Measurements from ENCODE around the gene FIS1. TPM values are rescaled to one million over a fixed set of nuclear protein-coding genes. Genes with fewer than 3 reads are reported as not detected.
"Not testable (repeated sequence)": the region's sequence is repeated elsewhere in the genome, so short reads cannot be mapped to it uniquely, and the experiment has no call there.

Gene FIS1
- total RNA-seq: 100 to 1,000 TPM; 249 to 491 (median 282) TPM
- 100 to 1,000 TPM; 204 to 361 TPM for polyA plus RNA-seq
- long read RNA-seq, donor 1, transcript FIS1-204 (4 exons, 745 nt): minor isoform, 9 of 191 reads
- long read RNA-seq, donor 1, transcript FIS1-201 (5 exons, 734 nt): major isoform, 174 of 191 reads
- long read RNA-seq, donor 1, partial matches to known transcripts: 2 of 191 reads
- long read RNA-seq, donor 1, other reads (novel, unspliced or antisense): 4 of 191 reads
- long read RNA-seq, donor 2, transcript FIS1-201 (5 exons, 734 nt): major isoform, 128 of 137 reads
- long read RNA-seq, donor 2, partial matches to known transcripts: 0 of 137 reads
- long read RNA-seq, donor 2, other reads (novel, unspliced or antisense): 6 of 137 reads
- long read RNA-seq, donor 3, transcript FIS1-201 (5 exons, 734 nt): major isoform, 71 of 85 reads
- long read RNA-seq, donor 3, transcript FIS1-204 (4 exons, 745 nt): minor isoform, 7 of 85 reads
- long read RNA-seq, donor 3, partial matches to known transcripts: 1 of 85 reads
- long read RNA-seq, donor 3, other reads (novel, unspliced or antisense): 1 of 85 reads

DNA sequence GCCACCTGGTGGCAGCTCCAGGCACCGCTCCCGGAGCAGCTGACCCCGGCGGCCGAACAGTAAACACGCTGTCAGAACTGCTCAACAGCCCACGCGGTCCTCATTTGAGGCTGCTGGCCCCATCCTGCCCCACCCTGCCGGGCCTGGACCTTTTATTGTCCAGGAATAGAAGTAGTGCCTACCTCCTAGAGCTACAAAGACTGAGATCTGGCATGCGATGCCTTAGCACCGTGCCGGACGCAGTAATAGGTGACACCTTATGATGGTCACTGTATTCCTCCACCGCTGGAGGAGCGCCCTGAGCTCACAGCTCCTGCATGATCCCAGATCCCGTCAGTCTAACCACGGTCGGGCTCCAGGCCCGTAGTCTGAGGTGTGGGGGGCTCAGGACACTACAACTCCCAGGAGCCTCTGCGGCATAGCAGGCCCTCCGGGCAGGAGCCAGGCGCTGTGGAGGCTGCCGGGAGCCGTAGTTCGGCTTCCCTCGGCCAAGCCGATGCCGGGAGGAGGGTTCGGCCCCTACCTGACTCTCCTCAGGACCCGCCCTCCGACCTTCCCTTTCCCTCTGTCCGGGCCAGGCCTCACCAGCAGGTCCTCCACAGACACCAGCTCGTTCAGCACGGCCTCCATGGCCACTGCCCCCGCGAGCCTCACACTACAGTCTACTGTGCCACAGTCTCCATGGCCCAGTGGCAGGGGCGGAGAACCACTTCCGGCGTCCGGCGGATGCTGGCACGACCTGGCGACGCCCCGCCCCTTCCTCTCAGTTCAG is at the start of gene FIS1:
Gene FIS1 (minus strand): TSS at position 707 of the 772 bp plus-strand sequence. CDS start 77 bp downstream, at position 630.
- peak; percentile 43 to 85 for TF ChIP-seq POLR2A (IDR thresholded peaks at IDR 0.05)
- TF ChIP-seq, protein P1, sequence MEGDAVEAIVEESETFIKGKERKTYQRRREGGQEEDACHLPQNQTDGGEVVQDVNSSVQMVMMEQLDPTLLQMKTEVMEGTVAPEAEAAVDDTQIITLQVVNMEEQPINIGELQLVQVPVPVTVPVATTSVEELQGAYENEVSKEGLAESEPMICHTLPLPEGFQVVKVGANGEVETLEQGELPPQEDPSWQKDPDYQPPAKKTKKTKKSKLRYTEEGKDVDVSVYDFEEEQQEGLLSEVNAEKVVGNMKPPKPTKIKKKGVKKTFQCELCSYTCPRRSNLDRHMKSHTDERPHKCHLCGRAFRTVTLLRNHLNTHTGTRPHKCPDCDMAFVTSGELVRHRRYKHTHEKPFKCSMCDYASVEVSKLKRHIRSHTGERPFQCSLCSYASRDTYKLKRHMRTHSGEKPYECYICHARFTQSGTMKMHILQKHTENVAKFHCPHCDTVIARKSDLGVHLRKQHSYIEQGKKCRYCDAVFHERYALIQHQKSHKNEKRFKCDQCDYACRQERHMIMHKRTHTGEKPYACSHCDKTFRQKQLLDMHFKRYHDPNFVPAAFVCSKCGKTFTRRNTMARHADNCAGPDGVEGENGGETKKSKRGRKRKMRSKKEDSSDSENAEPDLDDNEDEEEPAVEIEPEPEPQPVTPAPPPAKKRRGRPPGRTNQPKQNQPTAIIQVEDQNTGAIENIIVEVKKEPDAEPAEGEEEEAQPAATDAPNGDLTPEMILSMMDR (IDR thresholded peaks at IDR 0.05): peak in 11 of 12 donors; percentile 15 to 99 (median 93)
- H3K9me3 ChIP-seq: no peaks in the 10 kb centered on the region
- ATAC-seq (peak; percentile 98 to 99 (median 98)), DNase-seq (peak; percentile 94 to 97 (median 95))
- intact Hi-C loops (cut with DNase I): loop anchor here in 7 of 10 donors (1.0 to 10.0 kb wide), 5 partner anchors 8 to 360 kb away; partner anchors contain the start of genes PLOD3 (in 4 of the 7), ZNHIT1 (in 2 of the 7) and UFSP1 (in 1 of the 7)
- H3K36me3 ChIP-seq: peaks cover 0 to 51% (median 28%) of the 10 kb centered on the region in 9 donors
- H3K4me1 ChIP-seq: peaks cover 5 to 55% (median 37%) of the 10 kb centered on the region in 12 donors
- H3K27me3 ChIP-seq: no peaks in the 10 kb centered on the region
- peak within 1 kb of the TSS; percentile 66 to 95 (median 82) for H3K4me3 ChIP-seq
- H3K27ac ChIP-seq: peak within 1 kb of the TSS; percentile 84 to 99 (median 95)
- 0 to 2% (median 0%) methylated on average over 30 to 45 of the region's 45 CpGs for WGBS, 4 donors

DNA sequence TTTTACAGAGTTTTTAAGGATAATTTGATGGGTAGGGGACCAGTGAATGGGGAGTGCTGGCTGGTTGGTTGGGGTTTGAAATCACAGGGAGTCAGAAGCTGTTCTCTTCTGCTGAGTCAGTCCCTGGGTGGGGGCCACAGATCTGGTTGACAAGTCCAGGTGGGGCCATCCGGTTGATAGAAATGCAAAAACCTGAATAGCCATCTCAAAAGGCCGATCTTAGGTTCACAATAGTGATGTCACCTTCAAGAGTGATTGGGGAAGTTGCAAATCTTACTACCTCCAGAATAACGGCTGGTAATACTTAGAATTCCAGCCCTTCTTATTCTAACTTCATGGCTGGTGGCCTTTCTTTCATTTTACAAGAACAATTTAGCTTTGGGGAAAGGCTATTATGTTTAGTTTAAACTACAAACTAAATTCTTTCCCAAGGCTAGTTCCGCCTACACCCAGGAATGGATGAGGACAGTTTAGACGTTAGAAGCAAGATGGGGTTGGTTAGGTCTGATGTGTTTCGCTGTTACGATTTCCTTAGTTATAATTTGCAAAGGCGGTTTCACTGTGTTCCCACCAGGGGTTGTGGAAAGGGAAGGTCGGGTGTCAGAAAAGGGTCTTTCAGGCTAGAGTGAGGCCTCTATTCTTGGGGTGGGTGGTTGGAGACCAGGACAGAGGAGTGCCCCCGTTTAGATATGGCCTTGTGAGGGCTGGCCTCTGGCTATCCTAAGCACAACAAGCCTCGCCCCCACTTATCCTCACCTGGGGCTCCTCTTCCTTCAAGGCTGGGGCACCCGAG is 49.4 kb upstream of the FIS1 start:
- Histone ChIP-seq H3K27ac (no peak overlapping the region), H3K4me3 (no peak overlapping the region), H3K27me3 (peaks cover 27 to 93% (median 63%) of the 10 kb centered on the region in 9 donors), H3K9me3 (no peaks in the 10 kb centered on the region), H3K36me3 (no peaks in the 10 kb centered on the region), H3K4me1 (no peaks in the 10 kb centered on the region)
- TF ChIP-seq, protein P1 (IDR thresholded peaks at IDR 0.05): no peak
- no peak for TF ChIP-seq POLR2A (IDR thresholded peaks at IDR 0.05)
- intact Hi-C loops (cut with DNase I): loop anchor here in 1 of 10 donors (10.0 kb wide), 1 partner anchor 399 kb away; the partner anchor contains the start of gene ACHE
- 35 to 43% (median 39%) methylated on average over 12 of the region's 12 CpGs for WGBS, 4 donors
- peak in 1 of 5 donors; percentile 3 for DNase-seq
- ATAC-seq: no peak

DNA sequence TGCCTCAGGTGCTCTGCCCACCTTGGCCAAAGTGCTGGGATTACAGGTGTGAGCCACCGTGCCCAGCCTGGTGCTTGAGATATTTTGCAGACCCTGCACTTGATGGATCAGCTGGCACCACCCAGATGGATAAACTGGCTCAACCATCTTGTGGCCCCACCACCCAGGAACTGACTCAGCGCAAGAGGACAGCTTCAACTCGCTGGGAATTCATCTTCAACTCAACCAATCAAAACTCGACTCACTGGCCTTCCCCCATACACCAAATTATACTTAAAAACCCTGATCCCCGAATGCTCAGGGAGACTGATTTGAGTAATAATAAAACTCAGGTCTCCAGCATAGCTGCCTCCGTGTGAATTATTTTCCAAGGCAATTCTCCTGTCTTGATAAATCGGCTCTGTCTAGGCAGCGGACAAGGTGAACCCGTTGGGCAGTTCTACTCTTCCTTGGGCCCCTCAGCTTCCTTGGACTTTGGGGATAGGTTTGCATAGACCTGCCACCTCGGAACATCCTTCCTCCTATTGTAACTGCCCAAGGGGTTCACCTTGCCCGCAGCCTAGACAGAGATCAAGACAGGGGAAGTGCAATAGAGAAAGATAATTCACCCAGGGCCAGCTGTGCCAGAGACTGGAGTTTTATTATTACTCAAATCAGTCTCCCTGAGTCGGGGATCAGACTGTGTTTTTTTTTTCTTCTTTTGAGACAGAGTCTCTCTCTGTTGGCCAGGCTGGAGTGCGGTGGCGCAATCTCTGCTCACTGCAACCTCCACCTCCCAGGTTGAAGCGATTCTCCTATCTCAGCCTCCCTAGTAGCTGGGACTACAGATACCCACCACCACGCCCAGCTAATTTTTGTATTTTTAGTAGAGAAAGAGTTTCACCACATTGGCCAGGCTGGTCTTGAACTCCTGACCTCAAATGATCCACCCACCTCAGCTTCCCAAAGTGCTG is 48.5 kb upstream of the FIS1 start:
- H3K9me3 ChIP-seq, H3K36me3 ChIP-seq, H3K27ac ChIP-seq, H3K4me1 ChIP-seq, H3K4me3 ChIP-seq, ATAC-seq: not testable (repeated sequence)
- WGBS, 4 donors: 43 to 51% (median 46%) methylated on average over 15 to 16 of the region's 16 CpGs
- DNase-seq: peak in 1 of 5 donors; percentile 4
- intact Hi-C loops (cut with DNase I): loop anchor here in 1 of 10 donors (10.0 kb wide), 1 partner anchor 399 kb away; the partner anchor contains the start of gene ACHE
- H3K27me3 ChIP-seq: peaks cover 18 to 87% (median 54%) of the 10 kb centered on the region in 9 donors

DNA sequence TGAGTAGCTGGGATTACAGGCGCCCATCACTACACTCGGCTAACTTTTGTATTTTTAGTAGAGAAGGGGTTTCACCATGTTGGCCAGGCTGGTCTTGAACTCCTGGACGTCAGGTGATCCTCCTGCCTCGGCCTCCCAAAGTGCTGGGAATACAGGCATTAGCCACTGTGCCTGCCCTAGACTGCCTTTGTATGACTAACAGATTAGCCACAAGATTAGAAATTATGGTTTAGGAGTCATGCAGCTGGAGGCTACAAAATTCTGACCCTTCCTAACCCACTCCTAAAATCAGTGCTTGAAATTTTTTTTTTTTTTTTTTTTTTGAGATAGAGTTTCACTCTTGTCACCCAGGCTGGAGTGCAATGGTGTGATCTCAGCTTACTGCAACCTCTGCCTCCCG is 47.7 kb upstream of the FIS1 start:
- not testable (repeated sequence) for H3K9me3 ChIP-seq, H3K4me1 ChIP-seq, DNase-seq, H3K36me3 ChIP-seq, H3K27ac ChIP-seq, H3K4me3 ChIP-seq, ATAC-seq
- intact Hi-C loops (cut with DNase I): loop anchor here in 1 of 10 donors (10.0 kb wide), 1 partner anchor 398 kb away; the partner anchor contains the start of gene ACHE
- WGBS, 4 donors: 60 to 75% (median 67%) methylated on average over 5 of the region's 5 CpGs
- peaks cover 14 to 79% (median 48%) of the 10 kb centered on the region in 9 donors for H3K27me3 ChIP-seq
